HG03575 (cell line): Measurements from ENCODE around the gene POT1.

ENCODE experiments used
- ATAC-seq: cut with Tn5 transposase; IDR thresholded peaks from one replicate; pipeline ENCODE4 v1.9.1; 2021; ENCODE audit not compliant: unreplicated experiment, insufficient number of reproducible peaks, low FRiP score; ENCODE audit errors: extremely low read depth

The POT1 gene

DNA sequence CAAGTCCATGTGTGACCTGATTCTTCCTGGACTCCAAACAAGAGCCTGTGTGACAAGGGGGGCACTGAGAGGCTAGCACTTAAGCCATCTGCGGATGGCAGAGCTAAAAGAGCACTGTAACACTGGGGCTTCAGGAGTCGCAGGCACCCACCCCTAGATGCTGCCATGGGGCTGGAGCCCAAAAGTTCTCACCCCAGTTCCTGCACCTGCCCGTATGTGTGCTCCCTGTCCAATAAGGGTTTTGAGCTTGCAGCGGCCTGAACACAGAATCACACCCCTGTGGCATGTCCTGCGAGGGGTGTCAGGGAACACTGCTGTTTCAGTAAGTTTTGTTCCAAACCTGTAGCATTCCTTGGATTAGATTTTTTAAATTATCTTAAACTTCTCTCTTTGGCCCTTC lies 110.8 kb downstream of the POT1 start:
- no peak for ATAC-seq

- no peak for ATAC-seq
Observed at GRCh38 chr7:124813994-124814798, 115.4 kb downstream of the POT1 start.

- ATAC-seq: no peak
Observed at GRCh38 chr7:124812764-124813163, 116.9 kb downstream of the POT1 start.

DNA sequence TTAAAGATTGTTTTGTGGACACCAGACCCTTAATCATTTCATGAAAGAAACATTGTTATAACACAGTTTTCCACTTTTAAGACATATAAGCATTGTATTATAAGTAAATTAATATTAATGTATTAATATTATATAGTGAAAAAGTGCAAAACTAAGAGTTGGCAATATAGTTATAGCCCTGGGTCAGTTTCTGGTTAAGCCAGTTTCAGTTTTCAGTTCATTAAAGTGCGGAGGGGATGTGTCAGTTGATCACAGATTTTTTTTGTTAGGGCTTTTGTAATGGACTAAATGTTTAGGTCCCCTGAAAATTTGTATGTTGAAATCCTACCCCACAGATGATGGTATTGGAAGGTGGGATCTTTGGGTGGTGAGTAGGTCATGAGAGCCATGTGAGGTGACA lies 118.3 kb downstream of the POT1 start:
- ATAC-seq: no peak

DNA sequence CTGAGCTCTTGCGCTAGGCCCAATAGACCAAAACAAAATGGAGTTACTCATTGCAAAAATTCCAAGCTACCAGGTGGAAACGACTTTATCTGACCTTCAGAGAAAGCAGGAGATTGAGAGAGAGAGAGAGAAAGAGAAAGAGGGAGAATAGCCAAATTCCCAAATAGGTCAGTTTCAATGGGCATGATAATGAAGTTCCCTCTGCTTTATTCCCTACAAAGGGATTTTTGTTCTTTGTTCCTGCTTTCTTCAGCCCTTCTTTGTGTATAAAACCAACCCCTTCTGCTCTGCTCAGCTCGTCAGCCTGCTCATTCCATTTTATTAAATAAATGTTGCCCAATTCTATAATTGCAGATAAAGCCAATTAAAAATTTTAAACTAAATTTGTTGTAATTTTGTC lies 119.0 kb downstream of the POT1 start:
- ATAC-seq: no peak

GRCh38 chr7:124808206-124808605 lies 121.4 kb downstream of the POT1 start:
- ATAC-seq: no peak

GRCh38 chr7:124801330-124801895 lies 128.2 kb downstream of the POT1 start:
- ATAC-seq: no peak

DNA sequence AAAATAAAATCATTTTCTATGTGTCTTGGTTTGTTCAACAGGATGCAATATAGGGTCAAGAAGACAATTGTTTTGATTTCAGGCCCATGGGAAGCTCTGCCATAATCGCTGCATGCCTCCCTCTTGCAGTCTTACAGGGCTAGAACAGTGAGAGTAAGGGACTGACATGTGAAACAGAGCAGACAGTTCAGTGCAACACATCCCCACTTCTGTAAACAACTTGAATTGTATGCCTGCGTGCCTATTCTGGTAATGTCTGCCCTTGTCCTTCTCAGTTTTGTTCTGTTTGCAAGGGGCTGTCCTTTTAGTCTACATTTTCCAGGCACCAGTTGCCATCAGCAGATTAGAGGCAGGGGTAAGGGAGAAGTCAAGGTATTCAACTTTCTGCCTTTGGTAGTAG lies 129.2 kb downstream of the POT1 start:
- ATAC-seq: no peak

- no peak for ATAC-seq
Observed at GRCh38 chr7:124799448-124799847, 130.2 kb downstream of the POT1 start.

GRCh38 chr7:124796771-124797170 lies 132.9 kb downstream of the POT1 start:
- no peak for ATAC-seq

GRCh38 chr7:124792696-124793095 lies 136.9 kb downstream of the POT1 start:
- no peak for ATAC-seq

DNA sequence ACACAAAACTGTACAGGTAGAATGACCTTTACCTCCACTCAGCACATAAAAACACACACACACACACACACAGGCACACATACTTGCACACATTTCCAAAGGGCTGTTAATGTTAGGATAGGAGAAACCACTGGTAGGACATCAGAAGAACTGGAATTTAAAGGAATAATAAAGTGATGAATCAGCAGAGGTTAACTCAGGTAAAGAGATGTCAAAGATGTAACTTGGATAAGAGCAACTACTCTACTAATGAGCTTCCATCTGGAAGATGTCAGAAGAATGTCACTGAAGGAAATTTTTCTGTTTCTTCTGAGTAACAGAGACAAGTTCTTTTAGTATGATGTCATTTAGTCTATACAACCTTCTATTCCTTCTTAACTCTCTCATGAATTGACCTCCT lies 137.6 kb downstream of the POT1 start:
- ATAC-seq: no peak

GRCh38 chr7:124791426-124791825 lies 138.2 kb downstream of the POT1 start:
- no peak for ATAC-seq

GRCh38 chr7:124790645-124791044 lies 139.0 kb downstream of the POT1 start:
- no peak for ATAC-seq

DNA sequence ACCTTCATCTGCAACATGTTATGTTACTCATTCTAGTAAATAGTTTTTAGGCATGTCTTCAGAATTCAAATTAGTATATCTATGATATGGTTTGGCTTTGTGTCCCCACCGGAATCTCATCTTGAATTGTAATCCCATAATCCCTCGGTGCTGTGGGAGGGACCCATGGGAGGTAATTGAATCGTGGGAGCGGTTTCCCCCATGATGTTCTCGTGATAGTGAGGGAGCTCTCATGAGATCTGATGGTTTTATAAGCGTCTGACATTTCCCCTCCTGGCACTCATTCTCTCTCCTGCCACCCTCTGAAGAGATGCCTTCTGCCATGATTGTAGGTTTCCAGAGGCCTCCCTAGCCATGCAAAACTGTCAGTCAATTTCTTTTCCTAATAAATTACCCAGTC lies 143.6 kb downstream of the POT1 start:
- ATAC-seq: no peak

GRCh38 chr7:124784879-124785818 lies 144.5 kb downstream of the POT1 start:
- peak; percentile 78 for ATAC-seq

DNA sequence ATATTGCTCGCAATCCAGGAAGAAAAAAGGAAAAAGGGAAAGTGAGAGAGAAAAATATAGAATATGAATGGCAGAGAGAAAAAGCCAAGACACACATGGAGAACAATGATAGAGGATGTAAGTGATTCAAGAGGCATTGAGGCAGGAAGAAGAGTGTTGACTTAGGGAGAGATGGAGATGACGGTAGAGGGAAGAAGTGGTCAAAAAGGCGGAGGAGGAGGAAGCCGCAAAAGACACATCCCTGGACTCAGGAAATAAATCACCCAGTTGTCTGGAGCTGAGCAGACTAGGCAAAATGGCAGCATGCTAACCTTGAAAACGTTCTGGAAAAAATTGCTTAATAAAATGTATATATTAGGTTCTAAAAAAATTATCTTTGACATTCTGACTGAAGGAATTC lies 146.4 kb downstream of the POT1 start:
- no peak for ATAC-seq

DNA sequence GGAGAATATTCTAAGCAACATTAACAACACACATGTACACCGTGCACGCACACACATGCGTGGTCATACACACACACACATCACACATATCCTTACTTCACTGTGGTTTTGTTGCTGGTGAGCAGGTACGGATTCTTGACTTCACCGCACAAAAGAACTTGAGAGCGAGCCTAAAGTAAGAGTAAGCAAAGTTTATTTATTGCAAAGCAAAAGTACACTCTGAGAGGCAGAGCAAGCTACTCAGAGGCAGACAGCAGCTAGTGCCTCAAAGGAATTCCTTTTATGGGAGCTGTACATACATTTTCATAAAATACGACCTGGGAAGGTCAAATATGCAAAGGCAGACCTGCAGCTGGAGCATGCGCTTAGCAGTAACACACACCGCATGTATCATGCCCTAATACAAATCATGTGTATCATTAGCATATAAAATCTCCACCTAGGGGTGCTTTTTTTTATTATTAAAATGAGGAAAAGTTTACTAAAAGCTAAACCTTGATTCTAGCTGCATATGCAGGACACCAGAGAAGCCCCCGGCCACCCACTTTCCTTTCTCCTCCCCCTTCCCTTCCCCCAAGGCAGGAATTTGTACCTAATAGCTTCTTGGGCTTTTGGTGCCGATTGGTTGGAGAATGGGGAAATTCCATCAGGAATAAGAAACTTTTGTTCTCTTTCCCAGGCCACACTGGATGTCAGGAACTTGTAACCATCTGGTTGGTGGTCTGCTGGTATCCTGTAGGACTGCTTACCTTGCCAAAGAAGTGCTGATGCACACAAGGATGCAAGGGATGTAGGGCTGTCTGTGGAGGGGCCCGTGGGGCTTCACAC lies 147.5 kb downstream of the POT1 start:
- no peak for ATAC-seq

DNA sequence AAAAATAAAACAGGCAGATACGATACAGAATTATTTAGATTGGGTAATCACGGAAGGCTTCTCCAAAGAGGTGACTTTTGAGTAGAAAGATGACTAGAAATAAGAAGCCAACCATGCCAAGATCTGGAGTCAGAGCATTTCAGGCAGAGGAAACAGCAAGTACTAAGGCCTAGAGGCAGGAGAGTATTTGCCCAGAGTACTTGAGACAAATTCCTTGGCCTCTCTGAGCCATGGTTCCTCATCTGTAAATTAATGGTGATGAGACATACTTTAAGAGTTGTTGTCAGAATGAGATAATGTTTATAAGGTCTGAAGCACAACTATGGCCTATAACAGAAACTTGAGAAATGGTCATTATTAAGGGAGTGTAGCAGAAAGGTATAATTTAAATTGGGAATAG lies 148.2 kb downstream of the POT1 start:
- ATAC-seq: no peak
